Trophoblast cell (in vitro differentiated cells and primary cell): ENCODE measurements around the gene LACTBL1.

ENCODE experiments used
- DNase-seq, 2 donors: peaks; one replicate each; pipeline ENCODE4 v3.0.0-alpha.2; 2016
- H2AFZ ChIP-seq: 2 replicates; pipeline ENCODE4 v1.6.1; 2013; ENCODE audit warnings: low read length, moderate library complexity, mild to moderate bottlenecking; ENCODE audit not compliant: insufficient read depth, poor library complexity
- H2AK5ac ChIP-seq: 2 replicates; pipeline ENCODE4 v1.6.1; 2013; ENCODE audit warnings: mild to moderate bottlenecking, low read length
- H2BK120ac ChIP-seq: 2 replicates; pipeline ENCODE4 v1.6.1; 2013; ENCODE audit warnings: low read length, mild to moderate bottlenecking, moderate library complexity; ENCODE audit not compliant: insufficient read depth, poor library complexity
- H2BK12ac ChIP-seq: 2 replicates; pipeline ENCODE4 v1.6.1; 2013; ENCODE audit warnings: mild to moderate bottlenecking, low read length, moderate library complexity
- H2BK5ac ChIP-seq: 2 replicates; pipeline ENCODE4 v1.6.1; 2013; ENCODE audit warnings: low read length, low read depth, moderate library complexity, mild to moderate bottlenecking; ENCODE audit not compliant: poor library complexity
- H3K14ac ChIP-seq: 2 replicates; pipeline ENCODE4 v1.6.1; 2013; ENCODE audit warnings: mild to moderate bottlenecking, low read length
- H3K18ac ChIP-seq: 2 replicates; pipeline ENCODE4 v1.6.1; 2013; ENCODE audit warnings: mild to moderate bottlenecking, low read length
- H3K23ac ChIP-seq: 2 replicates; pipeline ENCODE4 v1.6.1; 2013; ENCODE audit warnings: low read length
- H3K27ac ChIP-seq: 2 replicates; pipeline ENCODE4 v1.5.1; 2013; ENCODE audit warnings: low read depth, mild to moderate bottlenecking, inconsistent platforms, low read length, moderate library complexity
- H3K27me3 ChIP-seq: 2 replicates; pipeline ENCODE4 v1.6.1; 2013; ENCODE audit warnings: inconsistent platforms, mild to moderate bottlenecking, low read length, moderate library complexity; ENCODE audit not compliant: insufficient read depth
- H3K36me3 ChIP-seq, 2 experiments: 1 replicate in 1 of 2; 2 replicates in 1 of 2; pipeline ENCODE4 v1.6.1; 2013; ENCODE audit warnings: low read length in 2 of 2, mild to moderate bottlenecking in 2 of 2, moderate library complexity in 1 of 2; ENCODE audit not compliant: insufficient read depth in 2 of 2, control insufficient read depth in 1 of 2
- H3K4ac ChIP-seq: 2 replicates; pipeline ENCODE4 v1.6.1; 2013; ENCODE audit warnings: low read depth, mild to moderate bottlenecking, low read length, moderate library complexity
- H3K4me1 ChIP-seq, 2 experiments: 1 replicate in 1 of 2; 2 replicates in 1 of 2; pipeline ENCODE4 v1.6.1; 2013; ENCODE audit warnings: low read length in 2 of 2, mild to moderate bottlenecking in 2 of 2, moderate library complexity in 1 of 2; ENCODE audit not compliant: insufficient read depth in 2 of 2, control insufficient read depth in 1 of 2
- H3K4me2 ChIP-seq: 2 replicates; pipeline ENCODE4 v1.6.1; 2013; ENCODE audit warnings: inconsistent platforms, mild to moderate bottlenecking, low read length, moderate library complexity
- H3K4me3 ChIP-seq: 2 replicates; pipeline ENCODE4 v1.5.1; 2013; ENCODE audit warnings: mild to moderate bottlenecking, low read depth, low read length, inconsistent platforms
- H3K79me1 ChIP-seq: one replicate; pipeline ENCODE4 v1.6.1; 2013; ENCODE audit warnings: low read length
- H3K79me2 ChIP-seq: 2 replicates; pipeline ENCODE4 v1.6.1; 2013; ENCODE audit warnings: low read length, mild to moderate bottlenecking; ENCODE audit not compliant: control insufficient read depth, insufficient read depth, poor library complexity
- H3K9ac ChIP-seq: 2 replicates; pipeline ENCODE4 v1.6.1; 2013; ENCODE audit warnings: mild to moderate bottlenecking, low read length
- H3K9me3 ChIP-seq: 2 replicates; pipeline ENCODE4 v1.6.1; 2013; ENCODE audit warnings: low read depth, mild to moderate bottlenecking, control low read depth, inconsistent platforms, low read length; ENCODE audit not compliant: insufficient read depth
- H4K12ac ChIP-seq: 2 replicates; pipeline ENCODE4 v1.6.1; 2013; ENCODE audit warnings: low read depth, mild to moderate bottlenecking, low read length, moderate library complexity
- H4K8ac ChIP-seq: 2 replicates; pipeline ENCODE4 v1.6.1; 2013; ENCODE audit warnings: low read depth, mild to moderate bottlenecking, low read length, moderate library complexity
- H4K91ac ChIP-seq: one replicate; pipeline ENCODE4 v1.6.1; 2013; ENCODE audit warnings: low read depth, mild to moderate bottlenecking, low read length, moderate library complexity
- WGBS: extraction: QIAGEN DNeasy Blood & Tissue Kit; methylation state at CpG from one replicate; pipeline ENCODE4 v1.1.7; 2013; ENCODE audit warnings: missing lambda C conversion rate; ENCODE audit not compliant: insufficient read length, insufficient coverage; ENCODE audit errors: extremely low coverage; 5-methylcytosine and 5-hydroxymethylcytosine counted together

Gene LACTBL1

DNA sequence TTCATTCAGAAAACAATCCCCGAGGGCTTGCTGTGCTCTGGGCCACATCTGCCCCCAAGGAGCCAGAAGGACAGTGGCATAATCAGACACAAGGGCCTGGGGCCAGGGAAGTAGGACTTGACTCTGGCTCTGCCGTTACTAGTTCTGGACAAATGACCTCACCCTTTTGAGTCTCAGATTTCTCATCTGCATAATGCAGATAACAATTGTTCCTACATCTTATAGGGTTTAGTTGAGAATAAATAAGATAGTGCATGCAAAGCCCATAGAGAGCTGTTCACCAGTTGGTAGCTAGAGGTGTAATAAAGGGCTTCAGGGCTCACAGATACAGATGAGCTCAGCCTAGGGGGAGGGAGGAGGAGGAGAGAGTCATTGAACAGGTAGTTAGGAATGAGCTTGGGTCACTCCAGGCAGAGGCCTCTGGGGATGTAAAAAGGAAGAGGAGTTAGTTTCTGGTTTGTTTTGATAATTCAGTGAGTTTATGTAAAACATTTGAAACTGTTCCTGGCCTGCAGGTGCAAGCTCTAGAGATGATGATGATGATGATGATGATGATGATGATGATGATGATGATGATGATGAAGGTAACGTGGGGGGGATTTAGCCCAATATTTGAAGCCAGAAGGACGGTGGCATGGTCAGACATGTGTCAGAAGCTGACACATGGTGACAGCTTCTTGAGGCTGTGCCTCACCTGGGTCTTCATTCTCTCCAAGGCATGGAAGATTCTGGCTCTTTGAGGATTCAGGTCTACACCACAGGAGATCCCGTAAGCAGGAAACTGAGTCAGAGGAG is 858 bp downstream of the LACTBL1 start:
- Histone ChIP-seq H4K8ac (no peak overlapping the region), H3K14ac (no peak overlapping the region), H2BK120ac (no peak overlapping the region), H3K27ac (no peak overlapping the region), H4K91ac (no peak overlapping the region), H3K4me1 (peaks cover 3 to 7% of the 10 kb centered on the region in 2 experiments), H2AFZ (no peak overlapping the region), H3K4me3 (no peak overlapping the region), H3K36me3 (no peaks in the 10 kb centered on the region), H3K4ac (no peak overlapping the region), H2BK5ac (no peak overlapping the region), H3K9ac (no peak overlapping the region), H3K27me3 (no peaks in the 10 kb centered on the region), H2BK12ac (no peak overlapping the region), H2AK5ac (no peak overlapping the region), H4K12ac (no peak overlapping the region), H3K79me1 (no peaks in the 10 kb centered on the region), H3K4me2 (no peak overlapping the region), H3K9me3 (no peaks in the 10 kb centered on the region), H3K23ac (no peak overlapping the region), H3K18ac (no peak overlapping the region), H3K79me2 (no peaks in the 10 kb centered on the region)
- no CpG with 5 or more reads among the region's 5 CpGs for WGBS
- peak; percentile 61 to 69 for DNase-seq

DNA sequence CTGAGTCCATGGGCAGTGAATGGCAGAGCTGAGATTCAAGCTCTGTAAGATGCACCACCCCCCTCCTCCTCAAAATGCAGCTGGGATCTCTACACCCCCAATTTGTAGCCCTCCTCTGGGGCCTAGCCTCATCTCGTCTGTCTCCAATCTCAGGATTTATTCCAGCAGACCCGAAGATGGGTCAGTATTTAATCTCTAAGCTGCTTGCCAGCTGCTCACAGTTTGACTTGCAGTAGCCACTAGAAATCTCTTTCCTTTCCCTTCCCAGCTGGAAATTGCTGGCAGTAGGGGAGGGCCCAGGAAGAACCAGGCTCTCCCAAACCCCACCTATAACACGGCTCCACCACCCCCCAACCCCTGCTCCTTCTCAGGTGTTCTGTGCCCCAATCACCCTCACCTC is 1.5 kb downstream of the LACTBL1 start:
- H4K91ac ChIP-seq, result no peak overlapping the region
- no peak overlapping the region for H4K8ac ChIP-seq
- H3K4me2 ChIP-seq, result no peak overlapping the region
- H2BK12ac ChIP-seq, result no peak overlapping the region
- no CpG with 5 or more reads among the region's 3 CpGs for WGBS
- no peak overlapping the region for H4K12ac ChIP-seq
- no peaks in the 10 kb centered on the region for H3K36me3 ChIP-seq
- no peak for DNase-seq
- peaks cover 1% of the 10 kb centered on the region for H3K9me3 ChIP-seq
- no peak overlapping the region for H3K18ac ChIP-seq
- H2BK120ac ChIP-seq, result no peak overlapping the region
- no peak overlapping the region for H3K23ac ChIP-seq
- no peaks in the 10 kb centered on the region for H3K79me1 ChIP-seq
- no peaks in the 10 kb centered on the region for H3K79me2 ChIP-seq
- H3K4me1 ChIP-seq, result peaks cover 3 to 7% of the 10 kb centered on the region in 2 experiments
- no peak overlapping the region for H3K14ac ChIP-seq
- no peak overlapping the region for H2AFZ ChIP-seq
- H2AK5ac ChIP-seq, result no peak overlapping the region
- H3K27ac ChIP-seq, result no peak overlapping the region
- no peak overlapping the region for H2BK5ac ChIP-seq
- H3K4me3 ChIP-seq, result no peak overlapping the region
- peaks cover 3% of the 10 kb centered on the region for H3K27me3 ChIP-seq
- H3K9ac ChIP-seq, result no peak overlapping the region
- no peak overlapping the region for H3K4ac ChIP-seq

DNA sequence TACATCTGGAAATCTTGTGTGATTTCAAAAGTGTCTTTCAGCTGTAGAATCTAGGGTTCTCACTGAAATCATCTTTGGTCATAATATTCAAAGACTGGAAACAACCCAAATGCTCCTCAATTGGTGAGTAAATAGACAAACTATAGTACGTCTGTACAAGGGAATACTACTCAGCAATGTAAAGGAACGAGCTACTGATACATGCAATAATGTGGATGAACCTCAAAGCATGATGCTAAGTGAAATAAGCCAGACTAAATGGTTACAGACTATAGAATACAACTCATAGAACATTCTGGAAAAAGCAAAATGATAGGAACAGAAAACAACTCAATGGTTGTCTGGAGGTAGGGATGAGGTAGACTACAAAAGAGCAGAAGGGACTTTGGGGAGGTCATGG is 2.6 kb downstream of the LACTBL1 start:
- Histone ChIP-seq H3K23ac (no peak overlapping the region), H3K4me3 (no peak overlapping the region), H3K4me1 (peaks cover 3 to 7% of the 10 kb centered on the region in 2 experiments), H2BK5ac (no peak overlapping the region), H3K27ac (no peak overlapping the region), H3K4ac (no peak overlapping the region), H3K79me2 (no peaks in the 10 kb centered on the region), H2BK120ac (no peak overlapping the region), H3K36me3 (no peaks in the 10 kb centered on the region), H4K91ac (no peak overlapping the region), H4K12ac (no peak overlapping the region), H3K14ac (no peak overlapping the region), H2AK5ac (no peak overlapping the region), H3K4me2 (no peak overlapping the region), H3K9me3 (peaks cover 1% of the 10 kb centered on the region), H2BK12ac (no peak overlapping the region), H2AFZ (no peak overlapping the region), H4K8ac (no peak overlapping the region), H3K9ac (no peak overlapping the region), H3K27me3 (peaks cover 3% of the 10 kb centered on the region), H3K79me1 (no peaks in the 10 kb centered on the region), H3K18ac (no peak overlapping the region)
- no CpG with 5 or more reads among the region's 2 CpGs for WGBS
- no peak for DNase-seq

DNA sequence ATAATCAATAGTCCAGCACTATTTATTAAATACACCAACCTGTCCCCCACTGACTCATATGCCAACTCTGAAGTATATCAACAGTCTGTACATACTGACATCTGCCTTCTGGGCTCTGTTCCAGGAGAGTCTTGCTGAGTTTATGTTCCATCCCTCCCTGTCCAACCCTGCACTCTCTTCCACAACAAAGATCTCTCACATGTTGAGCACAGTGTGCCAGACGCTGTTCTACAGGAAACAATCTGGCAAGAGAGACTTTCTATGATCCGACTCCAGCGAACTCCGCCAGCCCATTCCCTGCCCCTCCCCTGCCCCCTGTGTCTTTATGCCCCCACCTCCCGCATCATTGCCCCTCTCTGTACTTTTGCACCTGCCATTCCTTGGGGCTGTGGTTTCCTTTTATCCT is 3.4 kb downstream of the LACTBL1 start:
- Histone ChIP-seq H3K4ac (no peak overlapping the region), H2BK120ac (no peak overlapping the region), H3K18ac (no peak overlapping the region), H3K9me3 (peaks cover 1% of the 10 kb centered on the region), H4K12ac (no peak overlapping the region), H3K4me1 (peaks cover 3 to 7% of the 10 kb centered on the region in 2 experiments), H3K79me2 (no peaks in the 10 kb centered on the region), H4K91ac (no peak overlapping the region), H3K14ac (no peak overlapping the region), H4K8ac (no peak overlapping the region), H2AK5ac (no peak overlapping the region), H3K27ac (no peak overlapping the region), H3K4me2 (no peak overlapping the region), H3K36me3 (no peaks in the 10 kb centered on the region), H3K9ac (no peak overlapping the region), H3K27me3 (peaks cover 3% of the 10 kb centered on the region), H2BK5ac (no peak overlapping the region), H3K23ac (no peak overlapping the region), H2BK12ac (no peak overlapping the region), H3K79me1 (no peaks in the 10 kb centered on the region), H3K4me3 (no peak overlapping the region), H2AFZ (no peak overlapping the region)
- WGBS, result no CpG with 5 or more reads among the region's 5 CpGs
- no peak for DNase-seq
